Neutrophil (primary cell): Measurements from ENCODE around the gene HCK.

ENCODE experiments used
- H3K27ac ChIP-seq: fragments of 200-600 bp; sonication (generic); 2 replicates; pipeline ENCODE4 v1.5.1; 2016; ENCODE audit warnings: mild to moderate bottlenecking, moderate library complexity
- H3K27me3 ChIP-seq: fragments of 200-600 bp; sonication (generic); 2 replicates; pipeline ENCODE4 v1.6.0; 2016; ENCODE audit warnings: mild to moderate bottlenecking
- H3K36me3 ChIP-seq: fragments of 200-600 bp; sonication (generic); 2 replicates; pipeline ENCODE4 v1.5.1; 2017
- H3K4me1 ChIP-seq, 2 experiments: fragments of 200-600 bp in 1 of 2; sonication (generic) in 1 of 2; 1 replicate in 1 of 2; 2 replicates in 1 of 2; pipeline versions ENCODE4 v1.5.1 to v1.6.1; 2013 to 2016; ENCODE audit warnings: low read depth in 1 of 2, low read length in 1 of 2, mild to moderate bottlenecking in 1 of 2, moderate library complexity in 1 of 2; ENCODE audit not compliant: control insufficient read depth in 1 of 2, insufficient read depth in 1 of 2
- H3K4me3 ChIP-seq, 2 experiments: fragments of 200-600 bp in 1 of 2; sonication (generic) in 1 of 2; 1 replicate in 1 of 2; 2 replicates in 1 of 2; pipeline ENCODE4 v1.5.1; 2013 to 2016; ENCODE audit warnings: low read depth in 1 of 2, low read length in 1 of 2, mild to moderate bottlenecking in 1 of 2, moderate library complexity in 1 of 2
- H3K9me3 ChIP-seq: fragments of 200-600 bp; sonication (generic); 2 replicates; pipeline ENCODE4 v1.5.1; 2016
- CTCF ChIP-seq: fragments of 200-600 bp; sonication (generic); IDR thresholded peaks from 2 replicates; pipeline ENCODE4 v1.5.1; 2016; ENCODE audit warnings: antibody characterized with exemption

The HCK gene

GRCh38 chr20:32056708-32057483 lies 4.9 kb downstream of the HCK start:
- H3K27me3 ChIP-seq: no peaks in the 10 kb centered on the region
- H3K4me3 ChIP-seq: peak overlapping the region; percentile 33 to 50
- peaks cover 87 to 88% of the 10 kb centered on the region in 2 experiments for H3K4me1 ChIP-seq
- no peaks in the 10 kb centered on the region for H3K9me3 ChIP-seq
- peaks cover 70% of the 10 kb centered on the region for H3K36me3 ChIP-seq
- no peak for TF ChIP-seq CTCF
- H3K27ac ChIP-seq: peak overlapping the region; percentile 100

DNA sequence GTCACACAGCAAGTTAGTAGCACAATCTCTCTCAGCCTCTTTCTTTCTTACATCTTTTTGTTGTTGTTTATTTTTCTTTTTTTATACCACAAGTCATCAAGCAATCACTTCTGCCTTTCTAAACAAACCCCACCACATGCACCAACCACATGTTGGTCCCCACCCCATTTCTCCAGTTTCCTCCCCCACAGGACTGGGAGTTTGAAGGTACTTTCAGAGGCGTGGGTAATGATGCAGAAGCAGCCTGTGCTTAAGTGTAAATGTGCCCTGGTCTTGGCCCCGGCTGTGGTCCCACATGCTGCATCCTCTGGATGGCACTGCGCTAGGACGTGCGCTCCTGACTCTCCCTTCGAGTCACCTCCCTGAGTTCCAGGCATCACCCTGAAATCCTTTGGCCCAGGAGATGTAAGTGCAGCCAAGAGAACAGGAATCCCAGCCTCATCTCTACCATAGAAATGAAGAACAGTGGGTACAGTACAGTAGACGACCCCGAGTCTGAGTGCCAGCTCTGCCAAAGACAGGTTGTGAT lies 5.7 kb downstream of the HCK start:
- H3K27me3 ChIP-seq: no peaks in the 10 kb centered on the region
- H3K4me3 ChIP-seq: peak overlapping the region in 1 of 2 experiments; percentile 33
- no peaks in the 10 kb centered on the region for H3K9me3 ChIP-seq
- H3K4me1 ChIP-seq: peaks cover 95 to 96% of the 10 kb centered on the region in 2 experiments
- peaks cover 79% of the 10 kb centered on the region for H3K36me3 ChIP-seq
- TF ChIP-seq CTCF: no peak
- peak overlapping the region; percentile 100 for H3K27ac ChIP-seq

- Histone ChIP-seq H3K9me3 (no peaks in the 10 kb centered on the region), H3K36me3 (peaks cover 82% of the 10 kb centered on the region), H3K27me3 (no peaks in the 10 kb centered on the region), H3K27ac (peak overlapping the region; percentile 100), H3K4me1 (peaks cover 97% of the 10 kb centered on the region in 2 experiments), H3K4me3 (peak overlapping the region; percentile 5 to 12)
- TF ChIP-seq CTCF: no peak
Observed at GRCh38 chr20:32059189-32059588, 7.1 kb downstream of the HCK start.

GRCh38 chr20:32062776-32063170 lies 10.7 kb downstream of the HCK start:
- Histone ChIP-seq H3K9me3 (no peaks in the 10 kb centered on the region), H3K27ac (peak overlapping the region; percentile 100), H3K4me3 (peak overlapping the region; percentile 71 to 76), H3K27me3 (no peaks in the 10 kb centered on the region), H3K36me3 (peaks cover 74% of the 10 kb centered on the region), H3K4me1 (peaks cover 99% of the 10 kb centered on the region in 2 experiments)
- peak; percentile 62 for TF ChIP-seq CTCF

DNA sequence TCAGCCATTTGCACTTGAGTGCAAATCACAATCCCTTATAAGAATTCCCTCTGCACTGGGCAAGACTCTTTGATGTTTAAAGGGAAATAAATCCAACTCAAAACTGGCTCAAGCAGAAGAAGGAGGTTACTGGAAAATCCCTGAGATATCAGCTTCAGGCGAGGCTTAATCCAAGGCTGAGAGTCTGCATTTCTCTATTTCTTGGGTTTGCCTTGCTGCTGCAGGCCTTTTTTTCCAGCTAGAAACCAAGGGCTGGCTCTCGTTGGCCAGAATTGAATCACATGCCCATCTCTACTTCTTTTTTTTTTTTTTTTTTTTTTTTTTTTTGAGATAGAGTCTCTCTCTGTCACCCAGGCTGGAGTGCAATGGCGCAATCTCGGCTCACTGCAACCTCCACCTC lies 11.7 kb downstream of the HCK start:
- H3K9me3 ChIP-seq: no peaks in the 10 kb centered on the region
- peak overlapping the region; percentile 100 for H3K27ac ChIP-seq
- peaks cover 65% of the 10 kb centered on the region for H3K36me3 ChIP-seq
- peaks cover 99% of the 10 kb centered on the region in 2 experiments for H3K4me1 ChIP-seq
- no peak for TF ChIP-seq CTCF
- H3K27me3 ChIP-seq: no peaks in the 10 kb centered on the region
- H3K4me3 ChIP-seq: peak overlapping the region; percentile 71 to 76
